ENCODE measurements around the gene ATP1A3.

DNA sequence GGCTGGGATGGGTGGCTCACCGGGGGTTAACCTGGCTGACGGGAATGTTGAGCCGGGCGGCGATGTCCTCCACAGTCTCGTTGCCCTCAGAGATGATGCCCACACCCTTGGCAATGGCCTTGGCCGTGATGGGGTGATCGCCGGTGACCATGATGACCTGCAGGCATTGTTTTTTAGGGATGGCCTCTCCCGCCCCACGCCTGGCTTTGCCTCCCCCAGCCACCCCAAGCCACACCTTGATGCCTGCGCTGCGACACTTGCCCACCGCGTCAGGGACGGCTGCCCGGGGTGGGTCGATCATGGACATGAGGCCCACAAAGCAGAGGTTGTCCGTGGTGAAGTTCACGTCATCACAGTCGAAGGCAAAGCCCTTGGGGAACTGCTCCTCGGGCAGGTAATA, 16.1 kb downstream of the ATP1A3 start:
- TF ChIP-seq, protein P1, sequence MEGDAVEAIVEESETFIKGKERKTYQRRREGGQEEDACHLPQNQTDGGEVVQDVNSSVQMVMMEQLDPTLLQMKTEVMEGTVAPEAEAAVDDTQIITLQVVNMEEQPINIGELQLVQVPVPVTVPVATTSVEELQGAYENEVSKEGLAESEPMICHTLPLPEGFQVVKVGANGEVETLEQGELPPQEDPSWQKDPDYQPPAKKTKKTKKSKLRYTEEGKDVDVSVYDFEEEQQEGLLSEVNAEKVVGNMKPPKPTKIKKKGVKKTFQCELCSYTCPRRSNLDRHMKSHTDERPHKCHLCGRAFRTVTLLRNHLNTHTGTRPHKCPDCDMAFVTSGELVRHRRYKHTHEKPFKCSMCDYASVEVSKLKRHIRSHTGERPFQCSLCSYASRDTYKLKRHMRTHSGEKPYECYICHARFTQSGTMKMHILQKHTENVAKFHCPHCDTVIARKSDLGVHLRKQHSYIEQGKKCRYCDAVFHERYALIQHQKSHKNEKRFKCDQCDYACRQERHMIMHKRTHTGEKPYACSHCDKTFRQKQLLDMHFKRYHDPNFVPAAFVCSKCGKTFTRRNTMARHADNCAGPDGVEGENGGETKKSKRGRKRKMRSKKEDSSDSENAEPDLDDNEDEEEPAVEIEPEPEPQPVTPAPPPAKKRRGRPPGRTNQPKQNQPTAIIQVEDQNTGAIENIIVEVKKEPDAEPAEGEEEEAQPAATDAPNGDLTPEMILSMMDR (IDR thresholded peaks at IDR 0.05) = no peak
- no peak for TF ChIP-seq EZH2 (IDR thresholded peaks at IDR 0.05; ENCODE audit: borderline replicate concordance, insufficient read depth, low read depth, low read length, poor library complexity, severe bottlenecking)

All from B cell (primary cell).